Right lung (tissue), 5 donors: ENCODE data around the gene RAPGEF2. TPM values are rescaled to one million over a fixed set of nuclear protein-coding genes. Genes with fewer than 3 reads are reported as not detected.
"Not testable (repeated sequence)": the region's sequence is repeated elsewhere in the genome, so short reads cannot be mapped to it uniquely, and the experiment has no call there.

ENCODE experiments used
- DNase-seq, 2 donors: peaks; one replicate each; pipeline ENCODE4 v3.0.0-alpha.2; 2013
- polyA plus RNA-seq, 5 donors: library from polyadenylated mRNA; unstranded; fragments of 120-200 nt; gene quantifications; one replicate each; pipeline versions ENCODE4 v1.2.1 to v1.2.3, GENCODE V29; 2013; ENCODE audit warnings: inconsistent platforms in 1 of 5, low replicate concordance in 1 of 5; ENCODE audit not compliant: insufficient read length in 5 of 5, insufficient read depth in 1 of 5

The RAPGEF2 gene
- polyA plus RNA-seq, 5 donors = 29.6 to 47.5 (median 45.6) TPM

DNA sequence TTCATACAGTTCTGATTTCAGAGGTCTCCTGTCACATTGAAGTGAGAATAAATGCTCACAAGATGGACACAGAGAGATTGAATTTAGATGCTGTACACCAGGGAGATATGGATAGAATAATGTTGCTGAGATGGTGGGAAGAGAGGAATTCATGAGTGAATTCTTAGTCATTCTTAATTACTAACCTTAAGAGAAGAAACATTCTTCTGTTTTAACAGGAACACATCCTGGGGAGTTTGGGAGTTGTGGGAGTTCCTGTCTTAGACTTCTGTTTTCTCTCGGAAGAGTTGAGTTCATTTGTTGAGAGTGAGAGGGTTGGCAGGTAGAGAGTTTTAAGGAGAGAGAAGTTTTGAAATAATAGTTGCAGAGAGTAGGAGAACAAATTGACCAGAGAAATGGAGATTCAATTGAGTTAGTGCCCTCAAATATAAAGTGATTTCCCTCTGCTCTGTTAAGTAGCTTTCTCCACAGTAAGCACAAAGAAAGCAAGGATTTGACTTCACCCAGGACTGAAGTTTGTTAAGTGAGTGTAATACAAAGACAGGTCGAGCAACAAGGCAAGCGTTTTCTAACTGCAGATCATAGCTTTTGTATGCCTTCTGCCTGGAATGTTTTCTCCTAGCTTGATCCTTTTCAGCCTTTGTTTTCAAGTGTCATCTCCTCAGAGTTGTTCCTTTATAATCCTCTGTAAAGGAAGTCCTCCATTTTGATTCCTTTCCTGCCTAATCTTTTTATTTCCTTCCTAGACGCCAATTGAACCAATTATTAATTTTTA is 205.9 kb downstream of the RAPGEF2 start:
- no peak for DNase-seq

DNA sequence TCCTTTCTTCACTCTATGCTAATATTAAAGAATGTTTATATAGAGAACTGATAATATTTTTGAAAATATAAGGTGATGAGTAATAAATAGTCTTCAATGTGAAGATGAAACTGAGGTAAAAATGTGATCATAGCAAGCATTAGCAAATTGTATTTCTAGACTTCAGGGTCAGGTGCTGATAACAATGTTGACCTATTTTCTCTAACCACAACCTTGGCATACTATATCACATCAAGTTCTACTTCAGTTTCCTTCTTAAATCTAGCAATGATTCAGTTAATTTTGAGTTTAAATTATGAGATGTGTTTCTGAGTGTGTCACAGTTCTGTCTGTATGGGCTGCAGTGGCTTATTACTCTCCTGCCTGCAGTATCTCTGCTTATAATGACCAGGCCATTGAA is 209.4 kb downstream of the RAPGEF2 start:
- DNase-seq = no peak

DNA sequence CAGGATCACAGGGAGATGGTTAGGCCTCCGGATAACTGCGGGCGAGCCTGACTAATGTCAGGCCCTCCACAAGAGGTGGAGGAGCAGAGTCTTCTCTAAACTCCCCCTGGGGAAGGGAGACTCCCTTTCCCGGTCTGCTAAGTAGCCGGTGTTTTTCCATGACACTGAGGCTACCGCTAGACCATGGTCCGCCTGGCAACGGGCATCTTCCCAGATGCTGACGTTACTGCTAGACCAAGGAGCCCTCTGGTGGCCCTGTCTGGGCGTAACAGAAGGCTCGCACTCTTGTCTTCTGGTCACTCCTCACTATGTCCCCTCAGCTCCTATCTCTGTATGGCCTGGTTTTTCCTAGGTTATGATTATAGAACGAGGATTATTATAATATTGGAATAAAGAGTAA is 213.0 kb downstream of the RAPGEF2 start:
- not testable (repeated sequence) for DNase-seq

GRCh38 chr4:159317203-159317602 is 214.3 kb downstream of the RAPGEF2 start:
- DNase-seq = no peak

GRCh38 chr4:159319027-159319426 is 216.1 kb downstream of the RAPGEF2 start:
- no peak for DNase-seq

GRCh38 chr4:159326480-159326879 is 223.6 kb downstream of the RAPGEF2 start:
- DNase-seq = no peak

GRCh38 chr4:159328766-159329165 is 225.9 kb downstream of the RAPGEF2 start:
- no peak for DNase-seq

DNA sequence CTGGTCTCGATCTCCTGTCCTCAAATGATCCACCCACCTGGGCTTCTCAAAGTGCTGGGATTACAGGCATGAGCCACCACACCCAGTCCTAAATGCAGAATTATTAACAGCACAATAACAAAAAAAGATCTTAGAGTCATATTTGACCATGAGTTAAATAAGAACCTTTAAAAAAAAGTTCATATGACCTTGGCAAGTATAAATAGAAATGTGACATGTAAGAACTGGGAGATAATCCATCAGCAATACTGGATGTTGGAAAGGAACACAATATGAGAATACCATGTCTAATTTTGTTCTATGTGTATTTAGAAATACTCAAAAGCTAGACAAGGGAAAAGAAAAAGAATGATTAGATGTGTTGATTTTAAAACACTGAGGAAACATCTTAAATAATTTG is 231.6 kb downstream of the RAPGEF2 start:
- DNase-seq = no peak

DNA sequence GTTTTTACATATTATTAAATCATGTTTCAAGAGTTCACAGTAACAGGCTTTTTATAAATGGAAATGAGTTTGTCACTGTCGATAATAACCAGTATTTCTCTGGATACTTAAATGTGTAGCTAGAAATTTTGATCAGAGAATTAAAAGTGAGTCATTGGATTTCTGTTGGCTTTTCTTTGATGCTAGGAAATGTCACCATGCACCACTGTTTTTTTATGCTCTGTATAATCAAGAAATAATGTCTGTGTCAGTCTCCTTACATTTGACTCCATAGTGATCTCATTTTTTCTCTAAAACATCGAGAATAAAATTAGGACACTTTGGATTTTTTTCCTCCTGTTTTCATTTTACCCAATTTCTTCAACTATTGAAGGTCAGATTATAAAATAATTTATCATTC is 234.2 kb downstream of the RAPGEF2 start:
- no peak for DNase-seq

GRCh38 chr4:159341522-159341921 is 238.6 kb downstream of the RAPGEF2 start:
- peak in 1 of 2 donors; percentile 12 for DNase-seq

GRCh38 chr4:159342374-159342773 is 239.5 kb downstream of the RAPGEF2 start:
- DNase-seq = no peak

- no peak for DNase-seq
Observed at GRCh38 chr4:159343116-159343515, 240.2 kb downstream of the RAPGEF2 start.

DNA sequence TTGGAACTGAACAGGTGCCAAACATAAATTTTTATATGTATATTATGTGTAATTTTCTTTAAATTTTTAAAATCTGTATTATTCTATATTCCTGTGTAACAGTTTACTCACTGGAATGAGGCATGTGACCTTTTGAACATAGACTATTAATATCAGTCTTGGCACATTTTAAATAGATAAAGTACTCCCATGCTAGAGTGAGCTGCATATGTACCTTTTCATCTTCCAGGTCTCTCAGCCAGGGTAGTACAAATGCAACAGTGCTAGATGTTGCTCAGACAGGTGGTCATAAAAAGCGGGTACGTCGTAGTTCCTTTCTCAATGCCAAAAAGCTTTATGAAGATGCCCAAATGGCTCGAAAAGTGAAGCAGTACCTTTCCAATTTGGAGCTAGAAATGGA is 242.0 kb downstream of the RAPGEF2 start:
- no peak for DNase-seq

DNA sequence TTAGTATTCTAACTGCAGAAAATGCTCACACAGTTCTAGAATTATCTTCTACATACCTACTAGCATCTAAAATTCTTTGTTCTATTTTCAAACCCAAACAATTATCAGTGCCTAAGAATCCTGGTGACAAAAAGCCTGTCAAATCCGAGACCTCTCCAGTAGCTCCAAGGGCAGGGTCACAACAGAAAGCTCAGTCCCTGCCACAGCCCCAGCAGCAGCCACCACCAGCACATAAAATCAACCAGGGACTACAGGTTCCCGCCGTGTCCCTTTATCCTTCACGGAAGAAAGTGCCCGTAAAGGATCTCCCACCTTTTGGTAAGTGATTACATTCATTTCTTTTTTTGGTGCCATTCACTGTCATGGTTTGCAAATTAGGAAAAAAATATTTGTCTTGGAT is 243.8 kb downstream of the RAPGEF2 start:
- DNase-seq = no peak

DNA sequence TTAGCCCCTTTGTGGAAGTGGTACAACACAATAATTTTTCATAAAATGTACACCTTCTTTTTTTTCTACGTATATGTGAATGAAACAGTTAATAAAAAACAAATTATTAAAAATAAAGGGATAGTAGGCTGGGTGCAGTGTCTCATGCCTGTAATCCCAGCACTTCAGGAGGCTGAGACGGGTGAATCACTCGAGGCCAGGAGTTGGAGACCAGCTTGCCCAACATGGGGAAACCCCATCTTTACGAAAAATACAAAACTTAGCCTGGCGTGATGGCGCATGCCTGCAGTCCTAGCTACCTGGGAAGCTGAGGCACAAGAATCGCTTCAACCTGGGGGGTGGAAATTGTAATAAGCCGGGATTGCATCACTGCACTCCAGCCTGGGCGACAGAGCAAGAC is 244.9 kb downstream of the RAPGEF2 start:
- no peak for DNase-seq

- DNase-seq = no peak
Observed at GRCh38 chr4:159349332-159349731, 246.5 kb downstream of the RAPGEF2 start.

- no peak for DNase-seq
Observed at GRCh38 chr4:159352609-159353008, 249.7 kb downstream of the RAPGEF2 start.

GRCh38 chr4:159353422-159354116 is 250.7 kb downstream of the RAPGEF2 start:
- no peak for DNase-seq

- DNase-seq = no peak
Observed at GRCh38 chr4:159355466-159355865, 252.6 kb downstream of the RAPGEF2 start.

DNA sequence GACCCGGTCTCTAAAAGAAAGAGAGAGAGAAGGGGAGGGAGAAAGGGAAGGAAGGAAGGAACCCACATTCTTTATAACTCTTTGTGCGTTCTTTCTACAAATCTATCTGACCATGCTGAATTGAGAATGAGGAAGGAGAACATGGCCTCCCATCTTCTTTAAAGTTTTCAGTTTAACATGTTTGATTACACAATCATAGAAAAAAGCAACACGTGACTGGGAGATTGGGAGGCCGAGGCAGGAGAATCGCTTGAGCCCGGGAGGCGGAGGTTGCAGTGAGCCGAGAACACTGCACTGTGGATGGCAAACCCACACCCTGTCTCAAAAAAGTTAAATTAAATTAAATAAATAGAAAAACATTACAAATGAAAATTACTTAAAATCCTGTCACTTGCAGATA is 254.5 kb downstream of the RAPGEF2 start:
- no peak for DNase-seq

- DNase-seq = no peak
Observed at GRCh38 chr4:159358226-159358625, 255.3 kb downstream of the RAPGEF2 start.

DNA sequence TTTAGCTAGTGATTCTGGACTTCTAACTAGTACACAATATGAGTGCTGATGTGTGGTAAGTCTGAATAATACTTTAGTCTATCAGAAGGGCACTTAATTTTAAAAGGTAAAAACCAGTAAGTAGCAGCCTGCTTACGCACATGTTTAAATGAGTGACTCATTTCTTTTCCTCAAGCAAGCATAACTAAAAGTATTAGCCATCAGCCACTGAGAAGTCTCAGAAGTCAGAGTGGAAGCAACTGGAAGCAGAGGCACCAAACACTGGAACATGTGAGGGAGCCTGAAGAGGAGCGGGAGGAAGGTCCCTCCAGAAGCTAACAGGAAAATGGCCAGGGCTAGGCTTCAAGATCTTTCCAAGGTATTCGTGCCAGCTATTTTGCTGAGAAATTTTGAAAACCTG is 257.7 kb downstream of the RAPGEF2 start:
- DNase-seq = no peak

DNA sequence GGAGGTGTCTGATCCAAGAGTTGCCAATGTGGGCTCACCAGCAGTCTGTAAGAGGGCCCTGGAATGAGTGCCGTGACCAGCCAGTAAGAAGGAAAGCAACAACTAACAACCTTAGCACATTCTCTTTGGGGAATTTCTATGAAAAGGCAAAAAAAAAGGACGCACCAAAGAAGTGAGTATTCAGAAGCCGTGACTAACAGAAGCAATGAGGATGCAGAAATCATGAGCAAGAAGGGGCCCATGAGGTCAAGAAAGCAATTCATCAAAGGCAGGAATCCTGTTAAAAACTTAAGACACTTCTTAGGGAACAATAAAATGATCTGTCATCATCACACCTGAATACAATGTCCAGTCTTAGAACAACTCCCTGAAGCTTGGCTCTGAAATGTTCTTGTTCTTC is 260.5 kb downstream of the RAPGEF2 start:
- no peak for DNase-seq
